Retinal pigment epithelial cell (primary cell): ENCODE results near the gene LRRC17.

Experiments
- DNase-seq: peaks from one replicate; pipeline ENCODE4 v3.0.0-alpha.2; 2010; ENCODE audit warnings: low read depth
- H3K4me3 ChIP-seq: 2 replicates; pipeline ENCODE4 v1.5.1; 2011; ENCODE audit warnings: mild to moderate bottlenecking, low read length, control low read depth, moderate library complexity
- TF ChIP-seq, protein P1 (sequence below): conservative IDR thresholded peaks from 2 replicates; pipeline ENCODE4 v1.5.1; 2011; ENCODE audit warnings: low read depth, low read length, control low read depth, inconsistent platforms

Gene LRRC17

GRCh38 chr7:102916426-102916825, 3.6 kb downstream of the LRRC17 start:
- TF ChIP-seq, protein P1, sequence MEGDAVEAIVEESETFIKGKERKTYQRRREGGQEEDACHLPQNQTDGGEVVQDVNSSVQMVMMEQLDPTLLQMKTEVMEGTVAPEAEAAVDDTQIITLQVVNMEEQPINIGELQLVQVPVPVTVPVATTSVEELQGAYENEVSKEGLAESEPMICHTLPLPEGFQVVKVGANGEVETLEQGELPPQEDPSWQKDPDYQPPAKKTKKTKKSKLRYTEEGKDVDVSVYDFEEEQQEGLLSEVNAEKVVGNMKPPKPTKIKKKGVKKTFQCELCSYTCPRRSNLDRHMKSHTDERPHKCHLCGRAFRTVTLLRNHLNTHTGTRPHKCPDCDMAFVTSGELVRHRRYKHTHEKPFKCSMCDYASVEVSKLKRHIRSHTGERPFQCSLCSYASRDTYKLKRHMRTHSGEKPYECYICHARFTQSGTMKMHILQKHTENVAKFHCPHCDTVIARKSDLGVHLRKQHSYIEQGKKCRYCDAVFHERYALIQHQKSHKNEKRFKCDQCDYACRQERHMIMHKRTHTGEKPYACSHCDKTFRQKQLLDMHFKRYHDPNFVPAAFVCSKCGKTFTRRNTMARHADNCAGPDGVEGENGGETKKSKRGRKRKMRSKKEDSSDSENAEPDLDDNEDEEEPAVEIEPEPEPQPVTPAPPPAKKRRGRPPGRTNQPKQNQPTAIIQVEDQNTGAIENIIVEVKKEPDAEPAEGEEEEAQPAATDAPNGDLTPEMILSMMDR = peak; percentile 12
- no peak for DNase-seq
- no peak overlapping the region for H3K4me3 ChIP-seq

GRCh38 chr7:102916881-102917280, 4.1 kb downstream of the LRRC17 start:
- no peak overlapping the region for H3K4me3 ChIP-seq
- TF ChIP-seq, protein P1 = no peak
- no peak for DNase-seq

DNA sequence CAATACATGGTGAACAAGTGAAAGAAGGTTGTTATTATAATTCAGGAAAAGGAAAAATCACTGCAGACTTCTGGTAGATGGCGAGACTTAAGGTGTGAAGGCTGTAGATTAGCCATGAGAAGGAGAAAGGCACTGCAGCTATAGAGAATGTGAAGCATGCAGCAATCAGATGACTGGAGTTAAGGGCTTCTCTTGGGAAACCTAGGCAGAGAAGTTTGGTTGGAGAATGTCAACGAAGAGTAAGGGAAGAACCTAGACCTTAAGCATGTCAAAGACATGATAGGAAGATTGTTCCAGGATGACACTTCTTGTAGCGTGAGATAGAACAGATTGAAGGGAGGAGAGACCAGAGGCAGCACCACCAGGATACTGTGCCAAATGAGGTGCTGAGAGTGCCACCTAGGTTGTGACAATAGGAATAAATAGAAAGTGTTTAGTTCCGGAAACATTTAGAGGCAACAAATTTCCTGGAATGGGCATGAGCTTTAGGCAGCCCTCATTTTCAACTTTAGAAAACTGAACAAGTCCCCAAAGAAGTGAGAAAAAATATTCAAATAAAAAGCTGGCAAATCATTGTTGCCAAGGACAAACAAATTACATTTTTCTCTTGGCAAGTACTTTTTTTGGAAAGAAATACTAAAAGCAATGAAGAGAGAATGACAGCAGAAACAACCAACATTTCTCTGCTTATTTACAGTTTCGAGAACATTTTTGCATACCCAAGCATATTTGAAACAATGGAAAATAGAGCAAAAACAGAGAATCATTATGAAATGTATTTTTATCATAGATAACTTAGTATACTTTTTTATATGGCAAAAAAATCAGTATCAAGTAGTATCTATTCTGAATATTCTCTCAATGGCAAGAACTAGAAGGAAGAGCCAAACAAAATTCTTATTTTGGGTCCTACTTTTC, 4.9 kb downstream of the LRRC17 start:
- no peak for DNase-seq
- no peak overlapping the region for H3K4me3 ChIP-seq
- TF ChIP-seq, protein P1 = no peak

DNA sequence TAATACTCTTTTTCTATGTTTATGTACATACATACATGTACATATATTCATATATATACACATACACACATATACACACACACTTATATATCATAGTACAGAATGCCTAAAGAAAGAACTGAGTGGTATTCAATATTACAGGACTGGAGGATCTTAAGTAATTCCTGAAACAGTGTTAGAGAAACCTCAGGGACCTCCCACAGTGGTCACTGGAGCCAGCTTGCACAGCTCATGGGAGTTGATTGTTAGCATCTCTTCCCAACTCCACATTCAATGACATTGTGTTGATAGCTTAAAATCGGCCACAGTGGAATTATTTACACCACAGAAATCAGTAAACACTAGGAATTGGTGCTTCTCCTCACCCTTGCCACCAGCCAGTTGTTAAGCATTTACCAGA, 6.0 kb downstream of the LRRC17 start:
- DNase-seq = no peak
- TF ChIP-seq, protein P1 = no peak
- no peak overlapping the region for H3K4me3 ChIP-seq

DNA sequence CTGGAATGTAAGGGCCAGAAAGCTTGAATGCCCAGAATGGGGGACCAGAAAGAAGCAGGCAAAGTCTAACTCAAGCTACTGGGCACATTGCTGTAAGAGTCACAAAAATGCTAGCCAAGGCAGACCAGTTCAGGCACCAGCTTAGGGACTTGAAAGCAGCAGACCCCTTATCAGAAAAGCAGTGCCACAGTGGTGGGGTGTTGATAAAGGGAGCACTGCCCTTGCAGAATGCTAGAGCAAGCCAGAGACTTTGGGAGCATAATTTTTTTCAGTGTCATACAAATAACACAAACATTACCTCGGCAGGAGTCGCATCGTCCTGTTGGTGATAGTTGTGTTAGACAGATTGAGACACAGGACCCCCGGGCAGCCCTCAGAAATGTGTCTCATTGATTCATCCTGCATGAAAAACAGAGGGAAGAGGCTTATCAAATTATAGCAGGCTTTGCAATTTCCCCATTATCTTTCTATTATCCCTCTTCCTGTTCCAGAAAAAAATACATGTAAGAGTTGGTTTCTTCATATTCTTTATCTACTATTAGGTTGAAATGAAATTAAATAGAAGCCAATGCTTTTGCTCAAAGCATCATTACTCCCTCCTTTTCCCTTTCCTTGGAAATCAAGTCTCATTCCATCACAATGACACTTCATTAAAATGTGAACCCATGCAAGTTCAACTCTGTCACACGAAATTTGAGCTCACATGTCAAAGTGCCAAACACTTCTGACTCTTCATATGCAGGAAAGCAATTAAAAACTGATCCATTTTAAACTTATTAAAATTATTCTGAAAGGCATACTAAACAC, 13.4 kb downstream of the LRRC17 start:
- H3K4me3 ChIP-seq = no peak overlapping the region

GRCh38 chr7:102926783-102927140, 14.0 kb downstream of the LRRC17 start:
- TF ChIP-seq, protein P1 = no peak
- DNase-seq = no peak
- no peak overlapping the region for H3K4me3 ChIP-seq

More for the DNA sequence above, 13.4 kb downstream of the LRRC17 start:
- peak; percentile 40 for DNase-seq
- TF ChIP-seq, protein P1 = no peak
